GM21381 (cell line): ENCODE data around the gene TRABD2B.
A peak's percentile ranks its signal among the peaks of the same experiment; 100 is the strongest.

Experiments
- ATAC-seq: cut with Tn5 transposase; IDR thresholded peaks from one replicate; pipeline ENCODE4 v1.9.1; 2021; ENCODE audit warnings: mild to moderate bottlenecking, moderate library complexity; ENCODE audit not compliant: unreplicated experiment

The TRABD2B gene

DNA sequence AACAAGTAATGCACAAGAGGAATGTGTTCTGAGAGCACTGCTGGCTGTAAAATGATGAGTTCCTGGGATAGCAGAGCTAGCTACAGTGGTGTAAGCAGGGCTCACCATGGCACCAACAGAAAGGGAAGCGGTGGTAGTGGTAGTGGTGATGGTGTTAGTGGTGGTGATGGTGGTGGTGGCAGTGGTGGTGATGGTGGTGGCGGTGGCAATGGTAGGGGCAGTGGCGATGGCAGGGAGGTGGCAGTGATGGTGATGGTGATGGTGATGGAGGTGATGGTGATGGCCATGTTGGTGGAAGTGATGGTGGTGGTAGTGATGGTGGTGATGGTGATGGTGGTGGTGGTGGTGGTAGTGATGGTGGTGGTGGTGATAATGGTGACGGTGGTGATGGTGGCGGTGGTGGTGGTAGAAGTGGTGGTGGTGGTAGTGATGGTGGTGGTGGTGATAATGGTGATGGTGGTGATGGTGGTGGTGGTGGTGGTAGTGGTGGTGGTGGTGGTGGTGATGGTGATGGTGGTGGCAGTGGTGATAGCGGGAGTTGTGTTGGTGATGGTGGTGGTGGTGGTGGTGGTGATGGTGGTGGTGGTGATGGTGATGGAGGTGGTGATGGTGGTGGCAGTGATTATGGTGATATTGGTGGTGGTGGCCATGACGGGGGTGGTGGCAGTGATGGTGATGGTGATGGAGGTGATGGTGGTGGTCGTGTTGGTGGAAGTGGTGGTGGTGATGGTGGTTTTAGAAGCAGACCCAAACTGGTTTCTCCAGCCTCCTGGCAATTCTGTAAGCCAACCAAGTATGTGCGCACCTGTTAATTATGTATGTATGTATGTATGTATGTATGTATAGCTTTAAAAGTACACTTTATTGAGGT lies 254.1 kb downstream of the TRABD2B start:
- ATAC-seq: no peak

DNA sequence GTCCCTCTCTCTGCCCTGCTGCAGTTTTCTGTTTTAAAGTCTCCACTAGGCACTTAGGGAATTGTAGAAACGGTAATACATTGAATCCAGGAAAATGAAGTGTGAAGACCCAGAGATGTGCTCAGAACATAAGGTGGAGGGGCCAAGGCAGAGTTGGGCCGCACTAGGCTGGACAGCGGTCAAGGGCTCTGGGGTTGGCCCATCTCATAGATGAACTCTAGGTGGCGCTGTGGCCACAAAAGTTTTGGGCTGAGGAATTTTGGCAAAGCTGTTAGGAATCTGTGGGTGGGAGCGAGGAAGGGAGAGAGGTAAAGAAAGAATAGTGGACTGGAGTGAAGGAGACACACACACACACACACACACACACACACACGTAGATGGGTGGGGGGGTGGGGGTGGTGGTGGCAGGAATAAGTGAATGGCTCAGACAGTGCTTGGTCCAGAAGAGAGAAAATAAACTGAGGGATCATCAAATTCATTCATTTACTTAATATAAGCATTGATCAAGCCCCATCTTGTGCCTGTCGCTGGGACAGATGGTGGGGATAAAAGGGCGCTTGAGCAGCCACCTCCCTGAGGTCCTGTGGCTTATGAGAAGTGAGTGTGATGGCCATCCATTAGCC lies 258.5 kb downstream of the TRABD2B start:
- no peak for ATAC-seq

DNA sequence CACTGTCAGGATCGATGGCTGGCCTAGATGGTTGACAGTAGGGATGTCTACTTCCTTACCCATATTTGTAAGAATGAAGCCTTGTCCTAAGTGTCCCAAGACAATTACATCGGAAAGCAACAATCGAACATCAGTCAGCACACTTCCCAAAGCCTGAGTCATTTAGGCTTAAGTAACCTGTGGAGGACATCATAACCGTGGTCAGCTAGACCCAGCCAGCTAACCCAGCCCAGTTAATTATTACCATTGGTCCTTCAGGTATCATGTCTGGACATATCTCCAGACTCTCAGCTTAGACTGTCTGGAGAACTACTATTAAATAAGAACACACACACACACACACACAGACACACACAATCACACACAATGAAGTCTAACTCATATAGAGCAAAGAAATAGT lies 264.7 kb downstream of the TRABD2B start:
- ATAC-seq: no peak

DNA sequence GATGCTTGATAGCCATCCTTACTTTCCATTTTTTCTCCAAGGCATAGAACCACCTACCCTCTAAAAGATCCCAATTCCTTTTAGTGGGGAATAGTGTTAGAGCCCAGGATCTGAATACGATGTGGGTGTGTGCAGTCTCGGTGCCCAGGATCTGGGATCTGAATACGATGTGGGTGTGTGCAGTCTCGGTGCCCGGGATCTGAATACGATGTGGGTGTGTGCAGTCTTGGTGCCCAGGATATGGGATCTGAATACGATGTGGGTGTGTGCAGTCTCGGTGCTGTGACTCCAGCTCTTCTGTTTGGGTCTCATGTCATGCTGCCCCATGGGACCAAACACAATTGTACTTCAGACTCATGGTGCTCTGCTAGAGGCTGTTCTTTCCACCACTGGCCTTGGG lies 265.5 kb downstream of the TRABD2B start:
- ATAC-seq: no peak

DNA sequence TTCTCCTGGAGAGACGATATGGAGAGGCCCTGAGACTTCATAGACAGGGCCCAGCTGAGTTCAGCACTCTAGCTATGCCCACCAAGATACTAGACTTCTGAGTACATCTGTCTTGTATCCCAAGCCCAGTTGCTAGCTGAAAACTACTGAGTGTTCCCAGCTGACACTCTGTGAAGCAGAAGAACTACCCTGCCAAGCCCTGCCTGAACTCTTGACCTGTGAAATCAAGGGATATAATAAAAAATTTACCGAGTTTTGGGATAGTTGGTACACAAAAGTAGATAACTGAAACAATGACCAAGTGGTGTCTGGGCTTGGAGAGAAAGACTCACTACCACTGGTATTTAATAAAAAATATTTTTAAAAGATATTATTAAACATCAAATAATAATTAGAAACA lies 267.5 kb downstream of the TRABD2B start:
- ATAC-seq: no peak

DNA sequence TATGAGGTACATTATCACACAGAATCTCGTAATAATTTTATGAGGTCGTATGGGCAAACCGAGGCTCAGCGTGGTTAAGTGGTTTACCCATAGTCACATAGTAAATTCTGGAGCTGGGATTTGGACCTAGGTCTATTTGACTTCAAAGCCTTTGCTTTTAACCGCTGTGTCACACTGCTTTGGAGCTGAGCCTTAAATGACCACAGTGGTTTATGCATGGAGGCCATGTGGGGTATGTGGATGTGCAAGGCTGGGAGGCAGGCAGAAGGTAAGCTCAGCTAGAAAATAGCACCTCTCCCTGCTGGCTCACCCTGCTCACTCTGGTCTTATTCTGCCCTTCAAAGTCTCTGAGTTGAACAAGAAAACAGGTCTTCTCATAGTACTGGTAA lies 269.5 kb downstream of the TRABD2B start:
- no peak for ATAC-seq

DNA sequence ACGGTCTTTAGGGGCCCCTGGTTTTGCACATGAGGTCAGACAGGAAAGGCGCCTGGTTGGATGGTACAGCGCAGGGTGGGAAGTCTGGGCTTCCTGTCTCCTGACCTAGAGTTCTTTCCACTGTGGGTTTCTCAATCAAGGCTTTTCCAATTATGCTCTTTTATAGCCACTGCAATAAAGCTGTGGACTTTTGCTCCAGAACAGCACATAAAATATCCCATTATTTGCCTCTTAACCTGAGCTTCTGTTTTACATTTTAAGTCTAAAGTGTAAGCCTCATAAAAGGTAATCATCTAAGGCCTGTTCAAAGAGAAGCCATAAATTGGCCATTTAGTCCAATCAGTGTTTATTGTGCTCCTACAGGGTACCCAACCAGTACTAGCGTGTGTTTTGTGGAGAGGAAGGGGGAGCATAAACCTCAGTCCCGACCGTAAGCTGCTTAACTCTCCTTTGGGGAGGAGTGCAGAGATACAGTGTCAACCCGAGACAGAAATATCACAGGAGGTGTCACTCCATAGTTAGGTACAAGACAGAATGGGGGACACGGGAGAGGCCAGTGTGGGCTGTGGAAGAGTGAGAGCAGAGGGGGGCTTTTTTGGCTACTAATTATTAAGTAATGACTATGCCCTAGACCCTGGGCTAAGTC lies 270.0 kb downstream of the TRABD2B start:
- no peak for ATAC-seq

DNA sequence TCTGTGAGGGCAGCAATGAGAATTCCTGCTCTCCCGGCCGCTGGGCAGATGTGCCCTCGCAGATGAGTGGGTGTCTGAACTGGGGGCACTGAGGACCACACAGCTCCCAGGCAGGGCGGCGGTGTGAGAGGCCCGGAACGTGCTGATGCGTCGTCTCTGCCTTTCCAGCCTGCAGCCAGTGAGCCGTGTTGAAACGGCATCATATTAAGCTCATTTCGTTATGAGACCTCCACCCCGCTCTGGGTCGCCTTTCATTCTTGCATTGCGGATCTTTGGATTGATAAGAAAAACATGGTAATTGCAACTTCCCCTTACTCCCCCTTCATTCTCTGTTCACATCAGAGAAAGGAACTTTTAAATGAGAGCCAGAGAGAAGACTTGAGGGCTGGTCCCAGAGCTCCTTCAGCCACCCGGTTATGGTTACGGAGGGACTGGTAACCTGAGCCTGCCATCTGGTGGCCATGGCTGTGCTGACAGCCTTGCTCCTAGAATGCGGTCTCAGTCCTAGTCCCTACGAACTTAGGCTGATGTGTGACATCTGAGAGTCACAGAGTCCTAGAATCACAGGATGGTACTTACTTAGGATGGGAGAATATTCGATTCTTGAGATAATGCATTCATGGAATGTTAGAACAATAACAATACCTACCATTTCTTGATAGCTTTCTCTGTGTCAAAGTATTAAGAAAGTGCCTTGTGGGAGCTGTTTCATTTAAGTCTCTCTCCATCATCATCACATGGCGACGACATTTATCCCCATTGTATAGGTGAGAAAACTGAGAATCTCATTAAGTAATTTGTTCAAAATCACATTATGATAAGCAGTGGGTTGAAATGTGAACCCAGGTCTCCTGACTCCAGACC lies 271.0 kb downstream of the TRABD2B start:
- peak; percentile 93 for ATAC-seq

DNA sequence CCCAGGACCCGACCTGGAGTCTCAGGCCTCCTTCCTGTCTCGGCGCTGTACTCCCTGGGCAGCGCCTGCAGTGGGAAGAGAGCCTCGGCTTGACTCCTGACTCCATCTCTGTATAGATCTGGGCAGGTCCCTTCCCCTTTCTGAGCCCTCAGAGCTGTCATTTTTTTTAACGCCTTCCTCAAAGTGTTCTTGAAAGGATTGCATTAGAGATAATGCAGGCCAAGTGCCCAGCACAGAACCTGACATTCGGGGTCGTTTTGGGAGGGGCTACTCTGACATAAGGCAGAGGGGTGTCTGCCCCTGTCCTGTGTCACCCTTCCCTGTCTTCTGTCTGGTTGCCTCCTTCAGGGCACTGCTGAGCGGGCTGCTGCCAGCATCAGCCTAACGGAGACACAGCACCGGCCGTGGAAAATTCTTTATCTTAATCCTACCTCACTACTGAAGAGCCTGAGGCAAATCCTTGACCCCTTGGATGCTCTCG lies 271.6 kb downstream of the TRABD2B start:
- ATAC-seq: no peak

DNA sequence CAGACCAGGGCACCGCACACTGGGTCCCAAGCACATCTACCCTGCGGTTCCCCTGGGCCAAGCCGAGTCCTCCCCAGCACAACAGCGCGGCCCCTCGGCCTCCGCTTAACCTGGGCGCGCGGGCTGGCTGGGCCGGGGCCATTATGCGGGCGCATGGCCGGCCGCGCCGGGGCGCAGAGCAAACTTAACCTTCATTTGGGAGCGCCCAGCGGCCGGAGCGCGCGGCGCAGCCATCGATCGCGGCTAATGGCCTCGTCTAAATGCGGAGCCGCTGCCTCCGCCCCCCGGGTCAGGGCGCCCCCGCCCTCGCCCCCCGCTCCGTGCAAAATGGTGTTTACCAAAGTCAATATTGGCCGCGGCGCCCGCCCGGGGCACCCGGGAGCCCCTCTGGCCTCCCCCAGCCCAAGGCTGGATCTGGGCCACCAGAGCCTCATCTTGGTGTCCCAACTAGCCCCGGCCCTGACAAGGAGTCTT lies 272.1 kb downstream of the TRABD2B start:
- ATAC-seq: no peak

DNA sequence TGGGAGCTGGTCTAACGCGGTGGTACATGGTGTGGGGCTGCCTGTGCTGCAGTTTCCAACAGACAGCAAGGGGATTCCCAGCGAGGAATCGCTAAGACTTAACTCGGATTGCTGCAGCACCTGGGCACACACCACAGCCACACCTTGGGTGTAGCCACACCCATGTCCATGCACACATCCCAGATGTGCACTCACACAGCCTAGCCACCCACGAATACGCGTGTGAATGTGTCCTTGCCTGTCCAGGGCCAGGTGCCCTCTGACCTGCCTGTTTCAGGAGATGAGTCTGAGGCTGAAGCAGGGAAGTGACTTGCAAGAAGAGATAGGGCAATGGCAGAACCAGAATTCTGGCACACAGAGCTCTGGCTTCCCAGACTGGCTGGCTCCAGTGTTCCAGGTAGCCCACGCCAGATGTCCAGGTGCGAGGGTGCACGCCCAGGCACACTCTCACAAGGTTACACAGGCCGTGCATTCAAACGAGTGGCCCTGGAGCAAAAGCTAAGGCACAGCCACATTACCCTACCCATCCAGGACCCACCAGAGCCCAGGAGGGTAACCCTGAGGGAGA lies 272.7 kb downstream of the TRABD2B start:
- ATAC-seq: no peak

DNA sequence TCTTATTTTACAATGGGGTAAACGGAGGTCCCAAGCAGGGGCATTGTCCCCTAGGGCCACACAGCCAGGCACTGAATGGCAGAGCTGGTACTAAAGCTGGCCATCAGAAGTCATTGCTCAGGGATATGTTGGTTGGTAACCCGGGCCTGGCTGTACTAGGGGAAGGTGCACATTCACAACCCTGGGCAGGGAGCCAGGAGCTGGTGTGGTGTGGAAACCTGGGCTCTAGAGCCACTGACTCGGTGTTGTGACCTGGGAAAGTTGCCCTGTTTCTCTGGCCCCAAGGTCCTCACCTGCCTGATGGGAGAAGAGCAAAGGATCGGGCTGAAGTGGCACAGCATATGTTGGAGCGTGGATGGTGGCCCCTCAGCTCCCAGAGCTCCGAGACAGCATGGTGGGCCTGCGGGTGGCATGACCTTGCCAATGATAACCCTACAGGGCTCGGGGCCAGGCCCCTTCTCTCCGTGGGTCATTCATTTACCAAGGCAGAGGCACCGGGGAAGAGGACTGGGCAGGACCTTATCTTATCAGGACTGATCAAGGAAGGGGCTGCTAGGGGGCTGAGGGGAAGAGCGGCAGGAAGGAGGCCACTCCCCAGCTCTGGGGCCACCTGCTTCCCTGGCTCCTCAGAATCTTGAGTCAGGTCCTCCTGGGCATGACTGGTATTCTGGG lies 274.1 kb downstream of the TRABD2B start:
- ATAC-seq: no peak

DNA sequence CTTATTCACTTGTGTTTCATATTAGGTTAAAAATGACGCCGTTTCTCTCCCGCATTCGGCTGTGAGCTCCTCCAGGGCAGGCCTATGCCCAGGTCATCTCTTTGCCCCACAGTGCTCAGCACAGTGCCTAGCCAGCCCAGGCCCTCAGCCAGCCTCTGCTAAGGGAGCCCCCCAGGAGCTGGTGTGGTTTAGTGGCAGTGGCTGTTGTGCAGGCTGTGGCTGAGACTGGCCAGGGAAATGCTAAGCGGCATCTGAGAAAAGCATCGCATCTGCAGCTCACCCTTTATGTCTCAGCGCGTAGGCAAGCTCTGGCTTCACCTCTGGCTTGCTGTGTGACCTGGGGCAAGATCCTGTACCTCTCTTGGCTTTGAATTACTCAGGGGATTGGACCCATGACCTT lies 275.1 kb downstream of the TRABD2B start:
- ATAC-seq: no peak

DNA sequence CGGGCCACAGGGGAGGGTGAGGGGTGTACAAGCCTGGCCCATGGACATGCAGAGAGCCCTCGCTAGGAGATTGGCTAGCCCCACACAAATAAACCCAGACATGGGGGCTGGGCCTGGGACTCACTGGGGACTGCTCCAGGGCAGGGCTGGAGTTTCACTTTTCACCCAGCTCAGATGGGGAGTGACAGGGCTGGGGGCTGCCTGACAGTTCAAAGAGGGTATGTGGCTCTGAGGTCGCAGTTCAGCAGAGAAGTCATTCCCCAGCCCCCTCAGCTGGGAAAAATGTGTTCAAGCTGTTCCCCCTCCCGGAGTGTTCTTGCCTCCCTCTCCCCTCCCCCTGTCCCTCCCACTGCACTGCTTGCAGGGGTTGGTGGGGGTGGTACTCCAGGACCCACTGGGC lies 277.1 kb downstream of the TRABD2B start:
- no peak for ATAC-seq

DNA sequence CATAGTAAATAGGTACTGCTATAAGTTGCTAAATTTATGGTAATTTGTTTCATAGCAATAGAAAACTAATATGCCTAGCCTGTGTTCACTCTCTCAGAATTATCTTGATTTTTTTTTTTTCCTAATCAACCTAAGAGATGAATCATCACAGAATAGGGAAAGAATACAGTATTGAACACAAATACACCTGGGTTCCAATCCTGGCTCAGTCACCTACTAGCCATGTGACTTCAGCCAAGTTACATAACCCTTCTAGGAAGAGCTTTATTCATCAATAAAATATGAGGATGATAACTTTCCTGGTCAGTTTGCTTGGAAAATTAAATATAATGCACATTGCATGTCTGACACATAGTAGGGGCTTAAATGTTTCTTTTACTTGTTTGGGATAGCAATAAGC lies 279.8 kb downstream of the TRABD2B start:
- no peak for ATAC-seq

DNA sequence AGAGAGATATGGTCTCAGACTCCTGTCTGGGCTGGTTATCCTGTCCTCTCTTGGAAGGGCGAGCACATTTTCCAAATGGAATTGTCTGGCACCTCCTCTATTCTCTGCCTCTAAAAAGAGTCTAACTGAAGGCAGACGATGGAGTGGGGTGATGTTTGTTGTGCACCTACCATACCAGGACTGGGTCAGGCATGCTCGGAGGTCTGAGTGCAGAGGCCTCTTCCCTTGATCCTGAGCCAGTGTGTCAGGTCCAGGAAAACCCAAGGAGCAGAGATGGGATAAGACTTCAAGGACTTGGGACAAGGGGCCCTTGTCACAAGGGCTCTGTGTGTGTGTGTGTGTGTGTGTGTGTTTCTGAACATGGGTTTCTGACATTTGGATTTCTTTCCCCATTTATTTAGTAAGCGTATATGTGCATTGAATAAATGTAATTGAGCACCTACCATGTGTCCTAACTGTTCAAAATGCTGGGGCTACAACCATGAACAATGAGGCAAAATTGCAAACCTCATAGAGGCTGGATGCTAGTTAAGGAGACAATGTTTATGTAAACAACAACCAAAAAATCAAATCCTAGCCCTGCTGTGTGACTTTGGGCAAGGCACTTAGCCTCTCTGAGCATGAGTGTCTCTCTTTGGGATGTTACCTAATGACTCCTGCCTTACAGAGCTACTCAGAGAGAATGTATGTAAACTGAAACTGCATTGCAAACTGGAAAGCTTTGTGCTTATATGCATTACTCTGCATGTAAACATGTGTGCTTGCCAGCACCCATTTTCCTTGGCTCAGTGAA lies 283.0 kb downstream of the TRABD2B start:
- ATAC-seq: no peak

DNA sequence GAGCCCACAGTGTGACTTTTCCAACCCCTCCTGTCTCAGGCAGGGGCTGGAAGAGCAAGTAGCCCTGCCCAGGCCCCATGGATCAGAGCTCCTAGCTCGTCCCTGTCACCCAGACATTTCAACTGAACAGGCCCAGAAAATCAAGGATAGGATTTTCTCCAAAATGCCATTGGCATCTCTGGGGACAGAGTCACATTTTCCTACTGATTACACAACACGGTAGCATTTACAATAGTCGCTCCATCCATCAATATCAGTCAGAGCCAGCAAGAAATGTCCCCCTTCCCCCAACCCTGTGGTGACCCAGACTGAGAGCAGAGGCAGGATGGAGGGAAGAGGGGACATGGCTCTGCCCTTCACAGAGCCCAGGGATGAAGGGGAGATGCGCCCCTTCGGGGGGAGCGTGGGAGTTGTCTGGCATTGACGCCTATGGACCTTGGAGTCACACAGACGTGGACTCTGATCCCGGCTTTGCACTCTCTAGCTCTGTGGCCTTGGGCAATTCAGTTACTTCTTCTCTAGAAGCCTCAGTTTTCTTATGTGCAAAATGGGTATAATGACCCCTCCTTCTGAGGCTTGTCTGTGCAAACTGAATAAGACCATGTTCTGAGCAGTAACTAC lies 283.7 kb downstream of the TRABD2B start:
- no peak for ATAC-seq

DNA sequence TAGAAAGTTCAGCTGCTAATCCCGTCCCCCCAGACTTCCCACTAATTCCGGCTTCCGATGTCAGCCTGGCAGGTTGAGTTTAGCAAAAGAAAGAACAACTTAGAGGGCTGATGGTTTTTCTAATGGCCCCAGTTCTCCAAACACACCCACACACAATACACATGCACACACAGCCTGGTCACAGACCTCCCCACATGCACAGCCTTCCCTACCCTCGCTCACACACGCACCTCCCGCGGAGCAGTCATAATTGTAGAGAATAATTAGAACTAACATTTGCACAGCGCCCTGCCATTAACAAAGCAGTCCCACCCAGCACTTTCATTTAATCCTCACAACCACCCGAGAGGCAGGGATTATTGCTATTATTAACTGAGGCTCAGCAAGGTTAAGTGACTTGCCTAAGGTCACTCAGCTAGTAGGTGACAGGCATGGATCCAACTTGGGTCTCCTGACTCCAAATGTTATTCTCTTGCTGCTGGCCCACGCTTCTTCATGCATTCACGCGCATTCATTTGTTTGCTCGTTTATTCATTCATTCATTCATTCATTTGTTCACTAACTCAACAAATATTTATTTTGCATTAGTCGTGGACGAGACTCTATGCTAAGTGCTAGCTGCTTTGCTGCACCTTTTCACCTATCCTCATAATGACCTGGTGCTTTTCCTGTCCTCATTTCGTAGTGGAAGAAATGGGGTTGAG lies 284.4 kb downstream of the TRABD2B start:
- no peak for ATAC-seq
